Body of pancreas (tissue), 4 donors: ENCODE measurements around the gene CAPN11.

Experiments
- POLR2A ChIP-seq, 3 donors: fragments of 450-650 bp; IDR thresholded peaks; one replicate each; pipeline ENCODE4 v1.6.1; 2016; ENCODE audit warnings: antibody characterized with exemption in 3 of 3, mild to moderate bottlenecking in 2 of 3
- TF ChIP-seq, protein P1 (sequence below), 7 experiments: fragments of 450-650 bp in 4 of 7; fragments of 200-600 bp in 3 of 7; sonication (generic) in 3 of 7; IDR thresholded peaks; one replicate each; pipeline ENCODE4 v1.5.1; 2016 to 2019; ENCODE audit warnings: antibody characterized with exemption in 7 of 7

DNA sequence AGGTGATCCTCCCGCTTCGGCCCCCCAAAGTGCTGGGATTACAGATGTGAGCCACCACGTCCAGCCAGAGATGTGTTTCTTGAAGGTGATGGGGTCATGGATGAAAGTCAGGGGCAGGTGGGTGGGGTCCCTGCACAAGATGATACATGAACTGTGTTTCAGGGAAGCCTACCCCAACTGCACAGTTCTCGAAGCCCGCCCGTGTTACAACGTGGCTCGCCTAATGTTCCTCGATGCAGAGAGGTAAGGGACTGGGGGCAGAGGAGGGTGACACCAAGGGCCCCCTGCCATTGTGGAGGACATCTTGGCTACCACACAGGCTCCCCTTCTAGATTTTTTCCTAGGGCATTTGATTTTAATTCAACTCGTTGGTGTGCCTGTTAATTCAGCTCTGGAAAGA is 11.9 kb upstream of the CAPN11 start:
- TF ChIP-seq, protein P1, sequence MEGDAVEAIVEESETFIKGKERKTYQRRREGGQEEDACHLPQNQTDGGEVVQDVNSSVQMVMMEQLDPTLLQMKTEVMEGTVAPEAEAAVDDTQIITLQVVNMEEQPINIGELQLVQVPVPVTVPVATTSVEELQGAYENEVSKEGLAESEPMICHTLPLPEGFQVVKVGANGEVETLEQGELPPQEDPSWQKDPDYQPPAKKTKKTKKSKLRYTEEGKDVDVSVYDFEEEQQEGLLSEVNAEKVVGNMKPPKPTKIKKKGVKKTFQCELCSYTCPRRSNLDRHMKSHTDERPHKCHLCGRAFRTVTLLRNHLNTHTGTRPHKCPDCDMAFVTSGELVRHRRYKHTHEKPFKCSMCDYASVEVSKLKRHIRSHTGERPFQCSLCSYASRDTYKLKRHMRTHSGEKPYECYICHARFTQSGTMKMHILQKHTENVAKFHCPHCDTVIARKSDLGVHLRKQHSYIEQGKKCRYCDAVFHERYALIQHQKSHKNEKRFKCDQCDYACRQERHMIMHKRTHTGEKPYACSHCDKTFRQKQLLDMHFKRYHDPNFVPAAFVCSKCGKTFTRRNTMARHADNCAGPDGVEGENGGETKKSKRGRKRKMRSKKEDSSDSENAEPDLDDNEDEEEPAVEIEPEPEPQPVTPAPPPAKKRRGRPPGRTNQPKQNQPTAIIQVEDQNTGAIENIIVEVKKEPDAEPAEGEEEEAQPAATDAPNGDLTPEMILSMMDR (IDR thresholded peaks at IDR 0.05), result no peak
- no peak for TF ChIP-seq POLR2A (IDR thresholded peaks at IDR 0.05)
